Skeletal muscle tissue (tissue), 4 donors: Measurements from ENCODE around the gene TRABD2B. TPM values are rescaled to one million over a fixed set of nuclear protein-coding genes. Genes with fewer than 3 reads are reported as not detected.

Experiments used
- H3K27ac ChIP-seq: one replicate; pipeline ENCODE4 v1.7.0; 2013; ENCODE audit warnings: mild to moderate bottlenecking, low read depth, low read length, inconsistent platforms
- H3K27me3 ChIP-seq, 3 donors: one replicate each; pipeline ENCODE4 v1.7.0; 2013; ENCODE audit warnings: low read length in 3 of 3; ENCODE audit not compliant: control insufficient read depth in 3 of 3, insufficient read depth in 3 of 3
- H3K36me3 ChIP-seq, 3 donors: one replicate each; pipeline ENCODE4 v1.7.0; 2013; ENCODE audit warnings: low read length in 3 of 3; ENCODE audit not compliant: control insufficient read depth in 3 of 3, insufficient read depth in 3 of 3
- H3K4me1 ChIP-seq, 3 donors: one replicate each; pipeline ENCODE4 v1.7.0; 2013; ENCODE audit warnings: low read length in 3 of 3, mild to moderate bottlenecking in 3 of 3; ENCODE audit not compliant: control insufficient read depth in 3 of 3, insufficient read depth in 3 of 3
- H3K4me3 ChIP-seq, 3 donors: one replicate each; pipeline ENCODE4 v1.7.0; 2013; ENCODE audit warnings: low read length in 3 of 3
- H3K9ac ChIP-seq, 3 donors: one replicate each; pipeline ENCODE4 v1.7.0; 2013; ENCODE audit warnings: low read length in 3 of 3, mild to moderate bottlenecking in 3 of 3, moderate library complexity in 2 of 3, low read depth in 1 of 3
- H3K9me3 ChIP-seq, 3 donors: one replicate each; pipeline ENCODE4 v1.7.0; 2013; ENCODE audit warnings: low read length in 3 of 3; ENCODE audit not compliant: control insufficient read depth in 3 of 3
- total RNA-seq: library from RNA; depleted of rRNA; stranded (reverse); fragments of >200 nt; gene quantifications from one replicate; pipeline ENCODE4 v1.2.3, GENCODE V29; 2014
- donor health status: Osteomylitis.

TRABD2B gene
- total RNA-seq, 1 donor from 2014 or later = 0.52 TPM

GRCh38 chr1:47942240-47942629, 55.0 kb downstream of the TRABD2B start:
- H3K9me3 ChIP-seq = no peaks in the 10 kb centered on the region
- H3K27me3 ChIP-seq = peaks cover 0 to 5% (median 0%) of the 10 kb centered on the region in 3 donors
- peaks cover 2 to 6% (median 3%) of the 10 kb centered on the region in 3 donors for H3K4me1 ChIP-seq
- H3K4me3 ChIP-seq = no peak overlapping the region
- H3K9ac ChIP-seq = no peak overlapping the region
- H3K36me3 ChIP-seq = no peaks in the 10 kb centered on the region
- no peak overlapping the region for H3K27ac ChIP-seq

GRCh38 chr1:47941609-47942239, 55.5 kb downstream of the TRABD2B start:
- H3K9me3 ChIP-seq = peaks cover 0 to 2% (median 0%) of the 10 kb centered on the region in 3 donors
- peaks cover 2 to 6% (median 3%) of the 10 kb centered on the region in 3 donors for H3K4me1 ChIP-seq
- H3K27ac ChIP-seq = no peak overlapping the region
- no peak overlapping the region for H3K4me3 ChIP-seq
- no peaks in the 10 kb centered on the region for H3K36me3 ChIP-seq
- H3K9ac ChIP-seq = no peak overlapping the region
- H3K27me3 ChIP-seq = peaks cover 0 to 5% (median 0%) of the 10 kb centered on the region in 3 donors

GRCh38 chr1:47940779-47941178, 56.4 kb downstream of the TRABD2B start:
- Histone ChIP-seq H3K4me3 (no peak overlapping the region), H3K36me3 (no peaks in the 10 kb centered on the region), H3K4me1 (peaks cover 2 to 6% (median 3%) of the 10 kb centered on the region in 3 donors), H3K9ac (no peak overlapping the region), H3K9me3 (peaks cover 0 to 2% (median 0%) of the 10 kb centered on the region in 3 donors), H3K27me3 (peaks cover 0 to 5% (median 0%) of the 10 kb centered on the region in 3 donors), H3K27ac (no peak overlapping the region)

GRCh38 chr1:47940326-47940725, 56.9 kb downstream of the TRABD2B start:
- H3K36me3 ChIP-seq = no peaks in the 10 kb centered on the region
- peaks cover 0 to 2% (median 0%) of the 10 kb centered on the region in 3 donors for H3K9me3 ChIP-seq
- peaks cover 2 to 6% (median 3%) of the 10 kb centered on the region in 3 donors for H3K4me1 ChIP-seq
- H3K27ac ChIP-seq = no peak overlapping the region
- peaks cover 0 to 5% (median 0%) of the 10 kb centered on the region in 3 donors for H3K27me3 ChIP-seq
- no peak overlapping the region for H3K9ac ChIP-seq
- no peak overlapping the region for H3K4me3 ChIP-seq

- no peak overlapping the region for H3K4me3 ChIP-seq
- peaks cover 7 to 14% (median 10%) of the 10 kb centered on the region in 3 donors for H3K4me1 ChIP-seq
- H3K9ac ChIP-seq = no peak overlapping the region
- peaks cover 0 to 5% (median 0%) of the 10 kb centered on the region in 3 donors for H3K27me3 ChIP-seq
- no peak overlapping the region for H3K27ac ChIP-seq
- H3K9me3 ChIP-seq = peaks cover 0 to 2% (median 0%) of the 10 kb centered on the region in 3 donors
- H3K36me3 ChIP-seq = no peaks in the 10 kb centered on the region
Observed at GRCh38 chr1:47938520-47938919, 58.7 kb downstream of the TRABD2B start.

GRCh38 chr1:47937586-47938254, 59.5 kb downstream of the TRABD2B start:
- peaks cover 0 to 2% (median 0%) of the 10 kb centered on the region in 3 donors for H3K9me3 ChIP-seq
- no peaks in the 10 kb centered on the region for H3K36me3 ChIP-seq
- peaks cover 0 to 5% (median 0%) of the 10 kb centered on the region in 3 donors for H3K27me3 ChIP-seq
- H3K4me3 ChIP-seq = no peak overlapping the region
- no peak overlapping the region for H3K9ac ChIP-seq
- peaks cover 7 to 14% (median 11%) of the 10 kb centered on the region in 3 donors for H3K4me1 ChIP-seq
- no peak overlapping the region for H3K27ac ChIP-seq

- Histone ChIP-seq H3K27ac (no peak overlapping the region), H3K36me3 (no peaks in the 10 kb centered on the region), H3K9me3 (peaks cover 0 to 2% (median 0%) of the 10 kb centered on the region in 3 donors), H3K4me3 (no peak overlapping the region), H3K4me1 (peaks cover 7 to 14% (median 11%) of the 10 kb centered on the region in 3 donors), H3K9ac (no peak overlapping the region), H3K27me3 (peaks cover 0 to 5% (median 0%) of the 10 kb centered on the region in 3 donors)
Observed at GRCh38 chr1:47936916-47937551, 60.2 kb downstream of the TRABD2B start.

- Histone ChIP-seq H3K36me3 (no peaks in the 10 kb centered on the region), H3K9me3 (peaks cover 0 to 2% (median 0%) of the 10 kb centered on the region in 3 donors), H3K4me1 (peaks cover 7 to 14% (median 10%) of the 10 kb centered on the region in 3 donors), H3K27me3 (peaks cover 0 to 5% (median 0%) of the 10 kb centered on the region in 3 donors), H3K27ac (no peak overlapping the region), H3K4me3 (no peak overlapping the region), H3K9ac (no peak overlapping the region)
Observed at GRCh38 chr1:47935856-47936255, 61.3 kb downstream of the TRABD2B start.

GRCh38 chr1:47935163-47935562, 62.0 kb downstream of the TRABD2B start:
- H3K27me3 ChIP-seq = peaks cover 0 to 3% (median 0%) of the 10 kb centered on the region in 3 donors
- H3K4me1 ChIP-seq = peaks cover 11 to 17% (median 12%) of the 10 kb centered on the region in 3 donors
- H3K4me3 ChIP-seq = no peak overlapping the region
- peak overlapping the region; percentile 53 for H3K27ac ChIP-seq
- H3K36me3 ChIP-seq = no peaks in the 10 kb centered on the region
- no peak overlapping the region for H3K9ac ChIP-seq
- H3K9me3 ChIP-seq = peaks cover 0 to 2% (median 0%) of the 10 kb centered on the region in 3 donors
